DMS53 (cell line): ENCODE measurements around the gene GALNT16.
"Not testable (repeated sequence)": the region's sequence is repeated elsewhere in the genome, so short reads cannot be mapped to it uniquely, and the experiment has no call there.

ENCODE experiments used
- DNase-seq: peaks from one replicate; lab custom pipeline; 2025; lab: John Stamatoyannopoulos, UW

The GALNT16 gene

GRCh38 chr14:69363964-69364363 is 104.0 kb downstream of the GALNT16 start:
- no peak for DNase-seq

- DNase-seq: no peak
Measured at GRCh38 chr14:69364378-69364777, 104.4 kb downstream of the GALNT16 start.

DNA sequence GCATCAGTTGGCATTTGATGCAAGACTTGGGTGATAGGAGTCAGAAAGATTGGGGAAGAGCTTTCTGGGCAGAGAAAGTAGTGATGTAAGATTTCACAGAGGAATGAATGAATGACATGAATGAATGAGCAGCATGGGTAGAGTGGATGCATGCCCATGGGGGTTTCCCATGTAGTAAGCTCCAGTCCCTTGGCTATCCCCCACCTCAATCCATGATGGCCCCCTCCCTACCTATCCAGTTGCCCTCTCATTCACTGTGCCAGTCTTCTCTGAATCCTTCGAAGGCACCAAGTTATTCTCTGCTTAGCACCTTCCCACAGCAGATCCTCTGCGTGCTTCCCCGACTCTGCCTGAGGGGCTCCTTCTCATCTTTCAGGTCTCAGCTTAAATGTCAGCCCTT is 106.1 kb downstream of the GALNT16 start:
- no peak for DNase-seq

GRCh38 chr14:69366761-69367160 is 106.8 kb downstream of the GALNT16 start:
- no peak for DNase-seq

- DNase-seq: no peak
Measured at GRCh38 chr14:69368381-69368780, 108.4 kb downstream of the GALNT16 start.

DNA sequence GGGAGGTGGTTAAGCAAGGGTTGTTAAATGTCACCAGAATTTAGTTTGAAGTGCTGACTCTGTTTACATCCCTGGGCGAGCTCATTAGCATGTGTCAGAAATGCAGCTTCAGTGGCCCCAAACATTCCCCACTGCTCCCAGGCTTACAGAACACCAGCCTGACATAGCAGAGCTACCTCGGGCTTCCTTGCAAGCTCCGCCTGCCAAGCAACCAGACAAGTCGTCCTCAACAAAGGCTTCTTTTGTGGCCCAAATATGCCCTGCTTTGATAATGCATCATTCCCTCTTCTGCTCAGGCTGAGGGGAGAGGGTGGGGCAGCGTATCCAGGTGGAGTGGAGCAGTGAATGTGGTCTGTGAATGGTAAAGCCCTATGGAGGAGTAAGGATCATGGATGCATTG is 110.1 kb downstream of the GALNT16 start:
- DNase-seq: no peak

GRCh38 chr14:69372146-69372545 is 112.2 kb downstream of the GALNT16 start:
- peak; percentile 39 for DNase-seq

- no peak for DNase-seq
Measured at GRCh38 chr14:69373104-69373503, 113.1 kb downstream of the GALNT16 start.

DNA sequence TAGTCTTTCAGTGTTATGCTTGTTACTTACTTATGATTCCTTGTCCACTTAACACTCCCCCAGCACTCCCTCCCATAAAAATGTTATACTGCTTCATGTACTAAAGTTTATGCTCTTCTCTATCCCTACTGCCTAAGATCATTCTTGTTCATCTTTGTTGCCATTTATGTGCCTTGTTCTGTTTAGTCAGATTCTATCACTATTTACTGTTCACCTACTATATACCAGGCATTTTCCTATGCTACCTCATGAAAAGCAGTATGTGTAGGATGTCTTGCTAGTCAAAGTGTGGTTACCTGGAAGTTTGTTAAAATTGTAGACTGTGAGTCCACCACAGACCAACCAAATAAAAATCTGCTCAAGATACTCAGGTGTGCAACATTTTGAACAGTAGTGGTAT is 114.3 kb downstream of the GALNT16 start:
- no peak for DNase-seq

GRCh38 chr14:69375182-69375581 is 115.2 kb downstream of the GALNT16 start:
- DNase-seq: no peak

DNA sequence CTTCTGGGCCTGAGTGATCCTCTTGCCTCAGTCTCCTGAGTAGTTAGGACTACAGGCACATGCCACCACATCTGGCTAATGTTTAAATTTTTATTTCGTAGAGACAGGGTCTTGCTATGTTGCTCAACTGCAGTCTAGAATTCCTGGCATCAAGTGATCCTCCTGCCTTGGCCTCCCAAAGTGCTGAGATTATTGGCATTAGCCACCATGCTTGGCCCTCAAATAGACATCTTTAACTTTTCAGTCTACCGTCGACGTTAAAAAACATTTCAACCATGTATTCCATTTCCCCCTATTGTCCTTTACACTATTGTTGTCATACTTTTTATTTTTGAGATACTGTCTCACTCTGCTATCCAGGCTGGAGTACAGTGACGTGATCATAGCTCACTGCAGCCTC is 115.8 kb downstream of the GALNT16 start:
- DNase-seq: no peak

GRCh38 chr14:69376439-69376838 is 116.5 kb downstream of the GALNT16 start:
- DNase-seq: no peak

DNA sequence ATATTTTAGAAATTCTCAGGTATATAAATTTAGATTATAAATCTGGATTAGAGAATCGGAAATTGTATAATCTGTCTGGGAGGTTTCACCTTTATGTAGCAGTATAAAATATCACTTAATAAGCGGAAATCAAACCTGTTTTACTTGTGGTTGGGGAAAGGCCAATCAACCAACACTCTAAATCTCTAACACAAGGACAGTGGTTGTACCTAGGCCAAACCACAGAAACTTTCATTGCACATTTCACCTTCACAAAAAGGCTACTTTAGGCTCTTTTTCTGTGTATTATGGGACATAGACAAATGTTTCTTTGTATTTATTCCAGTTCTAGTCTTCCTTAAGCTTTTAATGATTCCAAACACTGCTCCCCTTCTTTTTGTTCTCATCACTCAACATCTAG is 118.3 kb downstream of the GALNT16 start:
- DNase-seq: no peak

DNA sequence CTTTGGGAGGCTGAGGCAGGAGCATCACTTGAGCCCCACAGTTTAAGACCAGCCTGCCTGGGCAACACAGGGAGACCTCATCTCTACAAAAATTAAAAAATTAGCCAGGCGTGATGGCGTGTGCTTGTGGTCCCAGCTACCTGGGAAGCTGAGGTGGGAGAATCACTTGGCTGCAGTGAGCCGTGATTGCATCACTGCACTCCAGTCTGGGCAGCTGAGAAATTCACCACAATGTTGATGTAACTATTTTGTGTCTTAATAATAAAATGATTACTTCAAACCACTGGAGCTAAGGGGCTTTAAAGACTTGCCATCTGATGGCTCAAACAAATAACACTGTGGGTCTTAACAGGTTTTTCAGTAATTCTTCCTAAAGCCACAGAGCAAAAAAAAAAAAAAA is 127.4 kb downstream of the GALNT16 start:
- no peak for DNase-seq

DNA sequence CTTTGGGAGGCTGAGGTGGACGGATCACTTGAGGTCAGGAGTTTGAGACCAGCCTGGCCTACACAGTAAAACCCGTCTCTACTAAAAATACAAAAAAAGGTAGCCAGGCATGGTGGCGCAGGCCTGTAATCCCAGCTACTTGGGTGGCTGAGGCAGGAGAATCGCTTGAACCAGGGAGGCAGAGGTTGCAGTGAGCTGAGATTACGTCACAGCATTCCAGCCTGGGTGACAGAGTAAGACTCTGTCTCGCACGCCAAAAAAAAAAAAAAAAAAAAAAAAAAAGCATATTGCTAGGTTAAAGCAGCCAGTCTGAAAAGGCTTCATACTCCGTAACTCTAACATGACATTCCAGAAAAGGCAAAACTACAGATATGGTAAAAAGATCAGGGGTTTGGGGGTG is 131.4 kb downstream of the GALNT16 start:
- not testable (repeated sequence) for DNase-seq

DNA sequence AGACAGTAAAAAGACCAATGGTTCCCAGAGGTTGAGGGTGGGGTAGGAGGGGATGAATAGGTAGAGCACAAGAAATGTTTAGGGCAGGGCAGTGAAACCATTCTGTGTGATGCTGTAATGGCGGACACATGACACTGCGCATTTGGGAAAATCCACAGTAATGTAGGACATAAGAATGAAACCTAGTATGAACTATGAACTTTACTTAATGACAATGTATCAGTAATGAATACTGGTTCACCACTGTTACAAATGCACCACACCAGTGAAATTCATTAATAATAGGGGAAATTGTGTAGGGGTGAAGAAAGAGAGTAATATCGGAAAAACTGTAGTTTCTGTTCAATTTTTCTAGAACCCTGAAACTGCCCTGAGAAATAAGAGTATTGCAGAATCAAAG is 132.5 kb downstream of the GALNT16 start:
- DNase-seq: no peak

GRCh38 chr14:69395929-69396328 is 136.0 kb downstream of the GALNT16 start:
- DNase-seq: no peak

GRCh38 chr14:69398053-69398817 is 138.3 kb downstream of the GALNT16 start, which contains the start of the genes ERH and SLC39A9:
TSS of gene ERH (minus strand) at chr14:69398299. CDS start at chr14:69398233, 66 bp downstream.
TSS of gene SLC39A9 (plus strand) at chr14:69398692. CDS start at chr14:69399370, 678 bp downstream.
- peak; percentile 97 for DNase-seq

- peak; percentile 41 for DNase-seq
Measured at GRCh38 chr14:69398818-69399210, 138.9 kb downstream of the GALNT16 start.

DNA sequence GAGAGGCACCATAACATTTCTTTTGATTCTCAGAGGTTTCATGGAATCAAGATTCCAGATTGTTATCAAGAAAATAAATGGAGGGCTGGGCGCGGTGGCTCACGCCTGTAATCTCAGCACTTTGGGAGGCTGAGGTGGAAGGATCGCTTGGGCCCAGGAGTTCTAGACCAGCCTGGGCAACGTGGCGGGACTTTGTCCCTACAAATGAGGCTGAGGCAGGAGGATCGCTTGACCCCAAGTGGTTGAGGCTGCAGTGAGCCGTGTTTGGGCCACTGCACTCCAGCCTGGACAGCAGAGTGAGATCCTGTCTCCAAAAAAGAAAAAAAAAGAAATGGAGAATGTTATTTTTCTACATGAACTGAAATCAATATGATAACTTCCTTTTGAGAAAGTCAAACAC is 139.8 kb downstream of the GALNT16 start:
- DNase-seq: no peak

DNA sequence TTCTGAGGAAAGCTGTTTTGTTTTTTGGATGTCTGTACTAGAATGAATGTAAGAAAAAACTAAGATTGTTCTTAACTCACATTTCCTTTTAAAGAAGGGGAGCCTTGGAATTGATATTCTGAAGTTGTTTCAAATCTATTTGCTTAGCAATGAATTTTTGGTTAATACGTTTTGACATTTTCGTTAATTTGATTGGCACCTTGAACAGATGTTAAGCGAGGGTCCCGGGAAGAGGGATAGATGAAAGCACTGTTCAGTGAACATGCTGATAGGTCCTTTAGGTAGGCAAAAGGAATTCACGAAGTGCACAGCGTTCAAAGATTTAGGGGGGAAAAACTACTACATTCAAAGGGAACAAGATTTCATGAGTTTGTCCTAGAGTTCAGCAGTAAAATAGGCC is 140.2 kb downstream of the GALNT16 start:
- DNase-seq: no peak

GRCh38 chr14:69401841-69402240 is 141.9 kb downstream of the GALNT16 start:
- no peak for DNase-seq

GRCh38 chr14:69404478-69404877 is 144.5 kb downstream of the GALNT16 start:
- no peak for DNase-seq

GRCh38 chr14:69404883-69405282 is 144.9 kb downstream of the GALNT16 start:
- no peak for DNase-seq
